Urothelium cell line (cell line): ENCODE data around the gene NAXE.

Source experiments
- DNase-seq: peaks from one replicate; pipeline ENCODE4 v3.0.0; 2011; ENCODE audit warnings: low spot score, mixed read lengths
- FAIRE-seq: peaks from 2 replicates; lab custom pipeline; 2011; peaks lifted over from hg19 to GRCh38; lab: Jason Lieb, UNC

The NAXE gene

GRCh38 chr1:156643049-156643777, 51.6 kb downstream of the NAXE start:
- no peak for FAIRE-seq
- DNase-seq = no peak

- no peak for FAIRE-seq
- DNase-seq = no peak
Observed at GRCh38 chr1:156643778-156644092, 52.2 kb downstream of the NAXE start.
